Measurements from ENCODE around the gene BAIAP2L2.

The BAIAP2L2 gene

GRCh38 chr22:38086942-38087341 is 23.5 kb downstream of the BAIAP2L2 start:
- no peak for TF ChIP-seq CTCF (IDR thresholded peaks at IDR 0.05; ENCODE audit: insufficient read depth, low read length, poor library complexity, severe bottlenecking)
- Histone ChIP-seq H3K36me3 (ENCODE audit: control insufficient read depth, insufficient read depth, low read length) (no peaks in the 10 kb centered on the region), H3K27me3 (replicated peaks; ENCODE audit: control insufficient read depth, insufficient read depth, low read length) (no peaks in the 10 kb centered on the region; the same call in 1 of the 2 replicates), H3K4me3 (replicated peaks; ENCODE audit: low read depth, low read length) (no peak overlapping the region)
- DNase-seq (ENCODE audit: extremely low read depth, insufficient read length) = no peak

DNA sequence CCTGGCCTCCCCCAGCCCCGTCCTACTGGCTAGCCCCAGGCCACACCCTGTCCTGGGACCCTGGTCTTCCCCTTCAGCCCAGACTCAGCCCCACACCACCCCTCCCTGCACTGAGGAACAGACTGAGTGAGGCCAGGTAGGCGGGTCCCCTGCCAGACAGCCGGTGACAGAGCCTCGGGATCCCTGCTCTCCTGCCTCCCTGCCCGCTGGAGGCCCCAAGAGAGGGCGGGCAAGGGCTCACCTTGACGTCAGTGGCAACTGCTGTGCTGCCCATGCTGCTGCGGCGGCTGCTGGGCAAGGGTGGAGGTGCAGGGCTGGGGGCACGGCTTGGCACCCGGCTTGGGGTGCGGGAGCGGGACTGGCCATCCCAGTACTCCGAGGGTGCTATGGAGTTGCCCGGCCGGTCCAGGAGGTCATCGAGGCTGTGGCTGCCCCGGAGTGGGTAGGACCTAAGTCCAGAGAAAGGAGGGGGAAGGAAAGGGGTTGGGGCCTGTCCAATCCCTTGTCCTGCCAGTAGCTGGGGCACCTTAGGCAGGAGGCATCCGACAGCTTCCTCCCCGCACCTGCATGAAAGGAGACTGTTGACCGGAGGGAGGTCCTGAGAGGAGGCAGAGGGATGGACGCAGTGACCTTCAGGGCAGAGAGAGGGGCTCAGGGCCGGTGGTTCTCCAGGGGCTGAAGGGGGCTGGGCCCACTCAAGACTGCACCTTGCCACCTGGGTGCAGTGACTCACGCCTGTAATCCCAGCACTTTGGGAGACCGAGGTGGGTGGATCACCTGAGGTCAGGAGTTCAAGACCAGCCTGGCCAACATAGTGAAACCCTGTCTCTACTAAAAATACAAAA is 24.3 kb downstream of the BAIAP2L2 start:
- TF ChIP-seq CTCF (IDR thresholded peaks at IDR 0.05; ENCODE audit: insufficient read depth, low read length, poor library complexity, severe bottlenecking) = no peak
- H3K27me3 ChIP-seq (replicated peaks; ENCODE audit: control insufficient read depth, insufficient read depth, low read length) = no peaks in the 10 kb centered on the region; the same call in 1 of the 2 replicates
- no peaks in the 10 kb centered on the region for H3K36me3 ChIP-seq (ENCODE audit: control insufficient read depth, insufficient read depth, low read length)
- DNase-seq (ENCODE audit: extremely low read depth, insufficient read length) = no peak
- no peak overlapping the region for H3K4me3 ChIP-seq (replicated peaks; ENCODE audit: low read depth, low read length)

DNA sequence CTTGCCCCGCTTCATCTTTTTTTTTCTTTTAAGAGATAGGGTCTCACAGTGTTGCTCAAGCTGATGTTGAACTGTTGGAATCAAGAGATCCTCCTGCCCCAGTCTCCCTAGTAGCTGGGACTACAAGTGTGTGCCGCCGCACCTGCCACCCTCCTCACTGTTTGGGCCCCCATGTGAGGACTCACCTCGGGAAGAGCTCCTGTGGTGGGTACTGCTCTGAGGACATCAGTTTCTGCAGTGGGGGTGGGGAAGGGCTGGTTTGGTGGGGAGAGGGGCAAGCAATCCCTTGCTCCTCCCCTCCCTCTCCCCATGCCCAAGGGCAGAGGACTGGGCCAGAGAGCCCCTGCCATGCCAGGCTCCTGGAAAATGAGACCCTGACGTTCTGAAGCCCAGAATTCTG is 25.0 kb downstream of the BAIAP2L2 start:
- no peaks in the 10 kb centered on the region for H3K36me3 ChIP-seq (ENCODE audit: control insufficient read depth, insufficient read depth, low read length)

DNA sequence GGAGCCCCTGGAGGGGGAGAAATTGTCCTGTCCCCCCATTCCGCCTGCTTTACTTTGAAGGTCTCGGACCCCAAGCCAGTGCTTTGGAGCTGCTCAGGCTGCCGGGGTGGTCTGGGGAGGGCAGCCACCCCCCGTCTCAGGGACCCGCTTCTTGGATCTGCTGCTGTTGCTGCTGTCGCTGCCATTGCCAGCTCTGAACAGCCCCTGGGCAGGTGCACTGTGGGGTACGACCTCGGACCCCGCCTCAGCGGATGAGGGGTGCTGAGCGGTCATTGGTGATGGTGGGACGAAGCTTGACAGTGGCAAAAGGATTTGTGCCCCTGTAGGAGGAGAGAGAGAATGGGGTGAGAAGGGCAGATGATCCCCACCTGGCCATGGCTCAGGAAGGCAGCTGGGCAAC is 25.4 kb downstream of the BAIAP2L2 start:
- no peak overlapping the region for H3K4me3 ChIP-seq (replicated peaks; ENCODE audit: low read depth, low read length)
- H3K36me3 ChIP-seq (ENCODE audit: control insufficient read depth, insufficient read depth, low read length) = no peaks in the 10 kb centered on the region
- DNase-seq (ENCODE audit: extremely low read depth, insufficient read length) = no peak
- H3K27me3 ChIP-seq (replicated peaks; ENCODE audit: control insufficient read depth, insufficient read depth, low read length) = no peaks in the 10 kb centered on the region; the same call in 1 of the 2 replicates
- TF ChIP-seq CTCF (IDR thresholded peaks at IDR 0.05; ENCODE audit: insufficient read depth, low read length, poor library complexity, severe bottlenecking) = no peak

More for the DNA sequence above, 25.0 kb downstream of the BAIAP2L2 start:
- DNase-seq (ENCODE audit: extremely low read depth, insufficient read length) = no peak
- no peaks in the 10 kb centered on the region; the same call in 1 of the 2 replicates for H3K27me3 ChIP-seq (replicated peaks; ENCODE audit: control insufficient read depth, insufficient read depth, low read length)
- no peak for TF ChIP-seq CTCF (IDR thresholded peaks at IDR 0.05; ENCODE audit: insufficient read depth, low read length, poor library complexity, severe bottlenecking)
- H3K4me3 ChIP-seq (replicated peaks; ENCODE audit: low read depth, low read length) = no peak overlapping the region

DNA sequence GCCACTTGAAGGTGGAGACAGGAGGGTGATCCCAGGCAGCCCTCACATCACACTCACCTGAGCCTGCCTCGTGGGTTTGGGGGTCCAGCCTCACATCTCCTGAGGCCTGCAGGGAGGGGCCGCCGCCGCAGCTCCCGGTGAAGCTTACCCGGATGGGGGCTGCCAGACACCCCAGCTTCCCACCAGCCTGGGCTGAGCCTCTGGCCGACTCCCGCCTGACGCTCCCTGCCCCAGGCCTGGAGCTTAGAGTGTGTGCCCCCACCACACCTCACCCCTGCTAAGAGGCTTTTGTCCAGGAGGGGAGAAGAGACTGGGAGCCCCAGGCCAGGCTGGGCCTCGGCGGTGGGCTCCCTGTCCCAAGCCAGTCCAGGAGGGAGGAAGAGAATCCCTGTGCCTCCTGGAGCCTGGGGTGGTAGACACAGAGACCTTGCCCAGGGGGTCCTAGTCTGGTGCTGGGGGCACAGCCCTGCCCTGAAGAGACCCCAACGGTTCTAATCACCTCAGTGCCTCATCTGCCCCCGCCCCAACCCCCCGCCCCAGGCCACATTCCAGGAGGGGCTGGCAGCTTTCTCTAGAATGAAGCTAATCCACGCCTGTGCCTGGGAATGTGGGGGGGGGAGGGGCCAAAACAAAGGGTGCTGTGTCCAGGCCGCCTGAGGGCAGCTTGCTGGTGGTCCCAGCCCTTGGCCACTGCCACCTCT is 26.4 kb downstream of the BAIAP2L2 start, which contains the start of gene SLC16A8:
Gene SLC16A8, minus strand, starts transcription at position 254 of the 701 bp plus-strand sequence. CDS start 1,311 bp downstream, outside the sequence.
- TF ChIP-seq CTCF (IDR thresholded peaks at IDR 0.05; ENCODE audit: insufficient read depth, low read length, poor library complexity, severe bottlenecking) = no peak
- no peaks in the 10 kb centered on the region; the same call in 1 of the 2 replicates for H3K27me3 ChIP-seq (replicated peaks; ENCODE audit: control insufficient read depth, insufficient read depth, low read length)
- no peak within 1 kb of the TSS for H3K4me3 ChIP-seq (replicated peaks; ENCODE audit: low read depth, low read length)
- no peaks in the 10 kb centered on the region for H3K36me3 ChIP-seq (ENCODE audit: control insufficient read depth, insufficient read depth, low read length)
- no peak for DNase-seq (ENCODE audit: extremely low read depth, insufficient read length)
